Measurements from ENCODE around the gene SLC25A11.

SLC25A11 gene

GRCh38 chr17:4965311-4965986 lies 25.6 kb upstream of the SLC25A11 start:
- Histone ChIP-seq H3K9me3 (ENCODE audit: control insufficient read depth in 2 of 2, low read length in 2 of 2) (no peaks in the 10 kb centered on the region), H3K36me3 (ENCODE audit: control insufficient read depth in 2 of 2, insufficient read depth in 2 of 2, low read length in 2 of 2) (peaks cover 10 to 11% of the 10 kb centered on the region in 2 donors), H3K27me3 (ENCODE audit: control insufficient read depth in 1 of 2, insufficient read depth in 2 of 2, low read length in 2 of 2) (no peaks in the 10 kb centered on the region), H3K9ac (ENCODE audit: low read length in 2 of 2) (no peak overlapping the region), H3K4me3 (ENCODE audit: low read length in 2 of 2) (no peak overlapping the region), H3K27ac (ENCODE audit: low read length) (no peak overlapping the region), H3K4me1 (ENCODE audit: control insufficient read depth, insufficient read depth, low read length) (peaks cover 33% of the 10 kb centered on the region)

GRCh38 chr17:4960279-4960922 lies 20.6 kb upstream of the SLC25A11 start:
- Histone ChIP-seq H3K27me3 (ENCODE audit: control insufficient read depth in 1 of 2, insufficient read depth in 2 of 2, low read length in 2 of 2) (no peaks in the 10 kb centered on the region), H3K27ac (ENCODE audit: low read length) (no peak overlapping the region), H3K9me3 (ENCODE audit: control insufficient read depth in 2 of 2, low read length in 2 of 2) (no peaks in the 10 kb centered on the region), H3K4me1 (ENCODE audit: control insufficient read depth, insufficient read depth, low read length) (no peaks in the 10 kb centered on the region), H3K9ac (ENCODE audit: low read length in 2 of 2) (no peak overlapping the region), H3K4me3 (ENCODE audit: low read length in 2 of 2) (no peak overlapping the region), H3K36me3 (ENCODE audit: control insufficient read depth in 2 of 2, insufficient read depth in 2 of 2, low read length in 2 of 2) (peaks cover 18 to 21% of the 10 kb centered on the region in 2 donors)

- Histone ChIP-seq H3K27me3 (ENCODE audit: control insufficient read depth in 1 of 2, insufficient read depth in 2 of 2, low read length in 2 of 2) (no peaks in the 10 kb centered on the region), H3K27ac (ENCODE audit: low read length) (no peak overlapping the region), H3K9me3 (ENCODE audit: control insufficient read depth in 2 of 2, low read length in 2 of 2) (no peaks in the 10 kb centered on the region), H3K4me3 (ENCODE audit: low read length in 2 of 2) (no peak overlapping the region), H3K36me3 (ENCODE audit: control insufficient read depth in 2 of 2, insufficient read depth in 2 of 2, low read length in 2 of 2) (peaks cover 18 to 21% of the 10 kb centered on the region in 2 donors), H3K4me1 (ENCODE audit: control insufficient read depth, insufficient read depth, low read length) (no peaks in the 10 kb centered on the region), H3K9ac (ENCODE audit: low read length in 2 of 2) (no peak overlapping the region)
Measured at GRCh38 chr17:4959261-4959965, 19.6 kb upstream of the SLC25A11 start.

GRCh38 chr17:4958102-4958501 lies 18.3 kb upstream of the SLC25A11 start:
- no peaks in the 10 kb centered on the region for H3K4me1 ChIP-seq (ENCODE audit: control insufficient read depth, insufficient read depth, low read length)
- no peak overlapping the region for H3K4me3 ChIP-seq (ENCODE audit: low read length in 2 of 2)
- no peaks in the 10 kb centered on the region for H3K9me3 ChIP-seq (ENCODE audit: control insufficient read depth in 2 of 2, low read length in 2 of 2)
- H3K27me3 ChIP-seq (ENCODE audit: control insufficient read depth in 1 of 2, insufficient read depth in 2 of 2, low read length in 2 of 2), result no peaks in the 10 kb centered on the region
- no peak overlapping the region for H3K9ac ChIP-seq (ENCODE audit: low read length in 2 of 2)
- H3K27ac ChIP-seq (ENCODE audit: low read length), result no peak overlapping the region
- H3K36me3 ChIP-seq (ENCODE audit: control insufficient read depth in 2 of 2, insufficient read depth in 2 of 2, low read length in 2 of 2), result peaks cover 18 to 21% of the 10 kb centered on the region in 2 donors

GRCh38 chr17:4956493-4957061 lies 16.7 kb upstream of the SLC25A11 start:
- Histone ChIP-seq H3K4me3 (ENCODE audit: low read length in 2 of 2) (no peak overlapping the region), H3K9me3 (ENCODE audit: control insufficient read depth in 2 of 2, low read length in 2 of 2) (no peaks in the 10 kb centered on the region), H3K36me3 (ENCODE audit: control insufficient read depth in 2 of 2, insufficient read depth in 2 of 2, low read length in 2 of 2) (peaks cover 18 to 21% of the 10 kb centered on the region in 2 donors), H3K4me1 (ENCODE audit: control insufficient read depth, insufficient read depth, low read length) (peaks cover 4% of the 10 kb centered on the region), H3K27ac (ENCODE audit: low read length) (no peak overlapping the region), H3K9ac (ENCODE audit: low read length in 2 of 2) (no peak overlapping the region), H3K27me3 (ENCODE audit: control insufficient read depth in 1 of 2, insufficient read depth in 2 of 2, low read length in 2 of 2) (no peaks in the 10 kb centered on the region)

- H3K4me1 ChIP-seq (ENCODE audit: control insufficient read depth, insufficient read depth, low read length), result peaks cover 18% of the 10 kb centered on the region
- no peak overlapping the region for H3K9ac ChIP-seq (ENCODE audit: low read length in 2 of 2)
- H3K36me3 ChIP-seq (ENCODE audit: control insufficient read depth in 2 of 2, insufficient read depth in 2 of 2, low read length in 2 of 2), result peaks cover 9 to 13% of the 10 kb centered on the region in 2 donors
- no peak overlapping the region for H3K27ac ChIP-seq (ENCODE audit: low read length)
- H3K4me3 ChIP-seq (ENCODE audit: low read length in 2 of 2), result no peak overlapping the region
- H3K27me3 ChIP-seq (ENCODE audit: control insufficient read depth in 1 of 2, insufficient read depth in 2 of 2, low read length in 2 of 2), result no peaks in the 10 kb centered on the region
- H3K9me3 ChIP-seq (ENCODE audit: control insufficient read depth in 2 of 2, low read length in 2 of 2), result no peaks in the 10 kb centered on the region
Measured at GRCh38 chr17:4955091-4955490, 15.2 kb upstream of the SLC25A11 start.

DNA sequence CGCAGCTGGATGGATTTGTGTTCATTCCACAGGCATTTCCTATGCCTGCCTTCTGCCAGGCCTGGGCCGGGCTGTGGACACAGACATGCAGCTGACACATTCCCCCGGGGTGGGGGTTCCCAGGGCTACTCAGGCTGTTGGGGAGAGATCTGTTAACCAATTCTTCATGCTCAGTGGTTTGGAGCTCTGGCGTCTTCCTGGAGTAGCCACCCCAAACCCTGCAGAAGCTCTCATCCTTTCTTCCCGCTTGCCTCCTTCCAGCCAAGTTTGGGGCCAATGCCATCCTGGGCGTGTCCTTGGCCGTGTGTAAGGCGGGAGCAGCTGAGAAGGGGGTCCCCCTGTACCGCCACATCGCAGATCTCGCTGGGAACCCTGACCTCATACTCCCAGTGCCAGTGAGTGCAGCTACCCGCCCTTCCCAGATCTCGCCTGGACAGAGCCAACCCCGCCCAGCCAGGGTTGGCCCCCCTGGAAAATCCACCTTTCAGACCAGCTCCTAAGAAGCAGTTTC lies 13.7 kb upstream of the SLC25A11 start:
- no peaks in the 10 kb centered on the region for H3K9me3 ChIP-seq (ENCODE audit: control insufficient read depth in 2 of 2, low read length in 2 of 2)

GRCh38 chr17:4951486-4951885 lies 11.6 kb upstream of the SLC25A11 start:
- H3K4me3 ChIP-seq (ENCODE audit: low read length in 2 of 2), result peak overlapping the region in 1 of 2 donors; percentile 29
- H3K27me3 ChIP-seq (ENCODE audit: control insufficient read depth in 1 of 2, insufficient read depth in 2 of 2, low read length in 2 of 2), result no peaks in the 10 kb centered on the region
- no peak overlapping the region for H3K9ac ChIP-seq (ENCODE audit: low read length in 2 of 2)
- peak overlapping the region; percentile 37 for H3K27ac ChIP-seq (ENCODE audit: low read length)
- H3K4me1 ChIP-seq (ENCODE audit: control insufficient read depth, insufficient read depth, low read length), result peaks cover 23% of the 10 kb centered on the region
- H3K9me3 ChIP-seq (ENCODE audit: control insufficient read depth in 2 of 2, low read length in 2 of 2), result no peaks in the 10 kb centered on the region
- peaks cover under 1% of the 10 kb centered on the region in 2 donors for H3K36me3 ChIP-seq (ENCODE audit: control insufficient read depth in 2 of 2, insufficient read depth in 2 of 2, low read length in 2 of 2)

More for the DNA sequence above, 13.7 kb upstream of the SLC25A11 start:
- H3K4me1 ChIP-seq (ENCODE audit: control insufficient read depth, insufficient read depth, low read length), result peaks cover 19% of the 10 kb centered on the region
- H3K27me3 ChIP-seq (ENCODE audit: control insufficient read depth in 1 of 2, insufficient read depth in 2 of 2, low read length in 2 of 2), result no peaks in the 10 kb centered on the region
- no peak overlapping the region for H3K4me3 ChIP-seq (ENCODE audit: low read length in 2 of 2)
- no peak overlapping the region for H3K27ac ChIP-seq (ENCODE audit: low read length)
- peaks cover 0 to 2% of the 10 kb centered on the region in 2 donors for H3K36me3 ChIP-seq (ENCODE audit: control insufficient read depth in 2 of 2, insufficient read depth in 2 of 2, low read length in 2 of 2)
- no peak overlapping the region for H3K9ac ChIP-seq (ENCODE audit: low read length in 2 of 2)

DNA sequence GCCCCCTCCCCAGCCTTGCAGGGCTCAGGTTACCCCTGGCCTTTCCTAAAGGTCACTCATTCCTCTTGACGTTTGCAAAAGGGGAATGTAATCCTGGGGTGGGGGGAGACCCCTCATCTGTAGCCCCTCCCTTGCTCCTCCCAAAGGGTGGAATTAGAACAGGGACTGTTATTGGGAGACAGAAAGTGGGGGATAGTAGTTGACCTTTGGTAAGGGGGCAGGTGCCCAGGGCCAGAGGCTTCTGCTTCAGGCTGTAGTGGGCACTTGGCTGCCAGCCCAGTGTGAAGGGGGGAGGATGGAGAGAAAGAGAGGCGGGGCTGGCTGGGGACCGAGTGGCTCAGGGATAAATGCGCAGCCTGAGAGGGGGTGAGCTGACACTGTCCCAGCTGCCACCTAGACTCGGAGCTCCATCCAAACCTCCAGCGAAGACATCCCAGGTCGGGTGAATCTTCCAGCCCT lies 10.9 kb upstream of the SLC25A11 start, which contains the start of gene ENO3:
Gene ENO3, plus strand, starts transcription at position 374 of the 459 bp plus-strand sequence. CDS start 711 bp downstream, outside the sequence.
- H3K9me3 ChIP-seq (ENCODE audit: control insufficient read depth in 2 of 2, low read length in 2 of 2), result no peaks in the 10 kb centered on the region
- H3K27me3 ChIP-seq (ENCODE audit: control insufficient read depth in 1 of 2, insufficient read depth in 2 of 2, low read length in 2 of 2), result no peaks in the 10 kb centered on the region
- H3K4me3 ChIP-seq (ENCODE audit: low read length in 2 of 2), result peak within 1 kb of the TSS; percentile 56 to 94
- peak within 1 kb of the TSS; percentile 70 to 79 for H3K9ac ChIP-seq (ENCODE audit: low read length in 2 of 2)
- peaks cover 5 to 7% of the 10 kb centered on the region in 2 donors for H3K36me3 ChIP-seq (ENCODE audit: control insufficient read depth in 2 of 2, insufficient read depth in 2 of 2, low read length in 2 of 2)
- H3K4me1 ChIP-seq (ENCODE audit: control insufficient read depth, insufficient read depth, low read length), result peaks cover 30% of the 10 kb centered on the region
- peak within 1 kb of the TSS; percentile 97 for H3K27ac ChIP-seq (ENCODE audit: low read length)

DNA sequence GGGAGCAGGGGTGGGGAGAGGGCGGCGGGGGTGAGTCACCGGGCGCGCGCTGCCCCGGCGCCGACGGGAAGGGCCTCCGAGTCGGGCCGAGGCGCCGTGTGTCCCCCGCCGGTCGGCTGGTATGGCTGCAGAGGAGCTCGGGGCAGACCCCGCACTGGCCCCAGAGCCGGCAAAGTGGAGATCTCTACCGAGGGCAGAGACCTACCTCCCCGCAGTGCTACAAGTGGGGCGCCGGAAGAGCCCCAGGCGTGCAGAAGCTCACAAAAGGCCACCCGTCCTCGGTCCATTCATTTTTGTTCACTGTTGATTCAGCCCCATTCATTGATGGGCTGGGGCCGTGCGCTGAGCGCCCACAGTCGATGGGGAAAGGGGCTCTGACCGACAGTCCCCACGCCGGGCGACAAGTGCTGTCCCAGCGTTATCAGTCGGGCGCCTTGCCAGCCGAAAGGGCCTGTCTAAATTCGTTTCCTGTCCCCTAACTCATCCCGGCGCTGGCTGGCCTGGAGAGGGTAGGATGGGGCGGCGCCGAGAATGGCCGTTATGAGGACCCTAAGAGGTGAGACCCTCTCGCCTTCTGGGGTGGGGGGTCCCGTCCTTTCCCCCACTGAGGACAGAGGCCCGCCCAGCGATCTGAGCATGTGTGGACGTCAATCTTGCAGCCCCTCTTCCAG lies 10.4 kb upstream of the SLC25A11 start:
- Histone ChIP-seq H3K9me3 (ENCODE audit: control insufficient read depth in 2 of 2, low read length in 2 of 2) (no peaks in the 10 kb centered on the region), H3K9ac (ENCODE audit: low read length in 2 of 2) (peak overlapping the region; percentile 70 to 79), H3K4me1 (ENCODE audit: control insufficient read depth, insufficient read depth, low read length) (peaks cover 35% of the 10 kb centered on the region), H3K27ac (ENCODE audit: low read length) (peak overlapping the region; percentile 97), H3K36me3 (ENCODE audit: control insufficient read depth in 2 of 2, insufficient read depth in 2 of 2, low read length in 2 of 2) (peaks cover 7 to 12% of the 10 kb centered on the region in 2 donors), H3K27me3 (ENCODE audit: control insufficient read depth in 1 of 2, insufficient read depth in 2 of 2, low read length in 2 of 2) (no peaks in the 10 kb centered on the region), H3K4me3 (ENCODE audit: low read length in 2 of 2) (peak overlapping the region; percentile 56 to 94)
